NCI-H460 (cell line): Measurements from ENCODE around the gene ZFP57. TPM values are rescaled to one million over a fixed set of nuclear protein-coding genes. Genes with fewer than 3 reads are reported as not detected.

Experiments used
- DNase-seq: peaks from one replicate; pipeline ENCODE4 v3.0.0-alpha.2; 2016; ENCODE audit warnings: low read depth; ENCODE audit errors: extremely low read depth
- small RNA-seq, 2 experiments: library from RNA; depleted of rRNA; stranded (forward); fragments of <200 nt; gene quantifications; one replicate each; pipeline ENCODE3, GENCODE V24; 2014
- total RNA-seq: library from RNA; depleted of rRNA; stranded (reverse); fragments of >200 nt; shearing (Covaris generic); gene quantifications from 2 replicates; pipeline ENCODE4 v1.2.3, GENCODE V29; 2014; rRNA removed

ZFP57 gene
- total RNA-seq, 1 experiment from 2014 or later = not detected

GRCh38 chr6:29627755-29628418 lies 53.1 kb downstream of the ZFP57 start:
- no peak for DNase-seq

- no peak for DNase-seq
Measured at GRCh38 chr6:29626948-29627754, 53.8 kb downstream of the ZFP57 start.

- no peak for DNase-seq
Measured at GRCh38 chr6:29625337-29625930, 55.5 kb downstream of the ZFP57 start.

GRCh38 chr6:29624520-29624961 lies 56.4 kb downstream of the ZFP57 start:
- no peak for DNase-seq

Small RNAs within 50 kb of the gene (small RNA-seq; reads per million reads assigned to genes)
- 0.06 to 0.12 reads per million in 2 experiments for gene SUMO2P1

Other genes starting within 250 kb of the ZFP57 start
- gene OR10C1, start 241.8 kb downstream of the ZFP57 start, total RNA-seq = not detected in 2 replicates
- not detected in 2 replicates for gene OR11A1, start 224.1 kb downstream of the ZFP57 start, total RNA-seq
- not detected in 2 replicates for gene OR2H1, start 224.0 kb downstream of the ZFP57 start, total RNA-seq
- gene MAS1L, start 193.2 kb downstream of the ZFP57 start, total RNA-seq = not detected in 2 replicates
- not detected in 2 replicates for gene UBD, start 121.4 kb downstream of the ZFP57 start, total RNA-seq
- not detected in 2 replicates for gene OR2H2, start 96.0 kb downstream of the ZFP57 start, total RNA-seq
- gene GABBR1, start 48.0 kb downstream of the ZFP57 start, total RNA-seq = 5.7 and 6.1 TPM in 2 replicates
- not detected in 2 replicates for gene MOG, start 24.1 kb downstream of the ZFP57 start, total RNA-seq
- 17.7 and 18.5 TPM in 2 replicates for gene HLA-F, start 42.3 kb upstream of the ZFP57 start, total RNA-seq
- gene HLA-G, start 146.7 kb upstream of the ZFP57 start, total RNA-seq = not detected in 2 replicates